ENCODE measurements around the gene SIGLEC15.

DNA sequence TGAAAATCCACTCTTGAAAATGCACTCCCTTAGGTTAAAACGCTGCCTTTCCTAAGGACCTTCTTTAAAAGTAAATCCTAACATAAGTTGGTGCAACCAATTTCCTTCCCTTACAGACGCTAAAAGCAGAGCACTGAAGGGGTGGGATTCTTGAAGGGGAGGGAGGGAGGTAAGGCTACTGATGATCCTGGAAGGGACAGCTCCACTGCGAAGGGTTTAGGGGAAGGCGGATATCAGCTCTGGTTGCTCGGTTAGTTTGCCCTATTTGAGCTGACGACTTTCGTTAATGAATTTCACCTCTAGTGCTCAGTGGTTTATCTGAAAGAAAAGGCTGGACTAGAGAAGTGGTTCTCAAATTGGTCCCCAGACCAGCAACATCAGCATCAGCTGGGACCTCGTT lies 49.7 kb upstream of the SIGLEC15 start:
- TF ChIP-seq, protein P1, sequence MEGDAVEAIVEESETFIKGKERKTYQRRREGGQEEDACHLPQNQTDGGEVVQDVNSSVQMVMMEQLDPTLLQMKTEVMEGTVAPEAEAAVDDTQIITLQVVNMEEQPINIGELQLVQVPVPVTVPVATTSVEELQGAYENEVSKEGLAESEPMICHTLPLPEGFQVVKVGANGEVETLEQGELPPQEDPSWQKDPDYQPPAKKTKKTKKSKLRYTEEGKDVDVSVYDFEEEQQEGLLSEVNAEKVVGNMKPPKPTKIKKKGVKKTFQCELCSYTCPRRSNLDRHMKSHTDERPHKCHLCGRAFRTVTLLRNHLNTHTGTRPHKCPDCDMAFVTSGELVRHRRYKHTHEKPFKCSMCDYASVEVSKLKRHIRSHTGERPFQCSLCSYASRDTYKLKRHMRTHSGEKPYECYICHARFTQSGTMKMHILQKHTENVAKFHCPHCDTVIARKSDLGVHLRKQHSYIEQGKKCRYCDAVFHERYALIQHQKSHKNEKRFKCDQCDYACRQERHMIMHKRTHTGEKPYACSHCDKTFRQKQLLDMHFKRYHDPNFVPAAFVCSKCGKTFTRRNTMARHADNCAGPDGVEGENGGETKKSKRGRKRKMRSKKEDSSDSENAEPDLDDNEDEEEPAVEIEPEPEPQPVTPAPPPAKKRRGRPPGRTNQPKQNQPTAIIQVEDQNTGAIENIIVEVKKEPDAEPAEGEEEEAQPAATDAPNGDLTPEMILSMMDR (IDR thresholded peaks at IDR 0.05; ENCODE audit: low read depth, low read length): no peak
- TF ChIP-seq EZH2phosphoT487 (IDR thresholded peaks at IDR 0.05; ENCODE audit: low read depth): no peak
